CD4-positive, alpha-beta T cell (primary cell): ENCODE measurements around the gene PLEK2. TPM values are rescaled to one million over a fixed set of nuclear protein-coding genes. Genes with fewer than 3 reads are reported as not detected.
"Not testable (repeated sequence)": the region's sequence is repeated elsewhere in the genome, so short reads cannot be mapped to it uniquely, and the experiment has no call there.

Source experiments
- ATAC-seq: fragments of 200-7000 bp; cut with Tn5 transposase; one replicate; pipeline ENCODE4 v1.10.0; 2022; ENCODE audit warnings: mild to moderate bottlenecking; ENCODE audit not compliant: poor library complexity
- CTCF ChIA-PET: fragments of 350-600 bp; sonication (Branson Sonifier 250); formaldehyde crosslinking; loops from one replicate; lab custom pipeline; 2021; ENCODE audit warnings: antibody characterized with exemption, inconsistent platforms; lab: Charles Lee
- POLR2A ChIA-PET: fragments of 350-600 bp; sonication (Branson Sonifier 250); formaldehyde crosslinking; loops from one replicate; lab custom pipeline; 2021; ENCODE audit warnings: antibody characterized with exemption, inconsistent platforms; lab: Charles Lee
- DNase-seq, 14 experiments: peaks; one replicate each; pipeline ENCODE4 v3.0.0-alpha.2; 2013 to 2020; ENCODE audit warnings: mixed read lengths in 2 of 14
- H3K27ac ChIP-seq, 2 donors: one replicate each; pipeline versions ENCODE4 v1.5.1 to v1.7.0; 2013; ENCODE audit warnings: low read length in 2 of 2, low read depth in 1 of 2, mild to moderate bottlenecking in 1 of 2
- H3K27me3 ChIP-seq, 2 experiments: 1 replicate in 1 of 2; 2 replicates in 1 of 2; pipeline versions ENCODE4 v1.6.1 to v1.7.0; 2013; ENCODE audit warnings: low read length in 2 of 2, control low read depth in 1 of 2, mild to moderate bottlenecking in 1 of 2, moderate library complexity in 1 of 2; ENCODE audit not compliant: insufficient read depth in 2 of 2, control insufficient read depth in 1 of 2
- H3K36me3 ChIP-seq: one replicate; pipeline ENCODE4 v1.6.1; 2013; ENCODE audit warnings: low read length, control low read depth; ENCODE audit not compliant: insufficient read depth
- H3K4me1 ChIP-seq: one replicate; pipeline ENCODE4 v1.6.1; 2013; ENCODE audit warnings: low read length, control low read depth; ENCODE audit not compliant: insufficient read depth
- H3K4me3 ChIP-seq: one replicate; pipeline ENCODE4 v1.5.1; 2013; ENCODE audit warnings: mild to moderate bottlenecking, low read length, moderate library complexity
- H3K9me3 ChIP-seq, 2 experiments: 1 replicate in 1 of 2; 2 replicates in 1 of 2; pipeline versions ENCODE4 v1.6.1 to v1.7.0; 2013; ENCODE audit warnings: low read length in 2 of 2, mild to moderate bottlenecking in 2 of 2, control low read depth in 1 of 2, moderate library complexity in 1 of 2; ENCODE audit not compliant: control insufficient read depth in 1 of 2, insufficient read depth in 1 of 2
- H3K27ac Mint-ChIP-seq: one replicate; pipeline ENCODE4 v1.8.0; 2020; ENCODE audit warnings: mixed read lengths
- H3K27me3 Mint-ChIP-seq: one replicate; pipeline ENCODE4 v1.8.0; 2021; ENCODE audit warnings: mixed read lengths
- H3K36me3 Mint-ChIP-seq: one replicate; pipeline ENCODE4 v1.8.0; 2021; ENCODE audit warnings: low read depth, mixed read lengths
- H3K4me1 Mint-ChIP-seq: one replicate; pipeline ENCODE4 v1.8.0; 2021; ENCODE audit warnings: low read depth, mixed read lengths
- H3K4me3 Mint-ChIP-seq: one replicate; pipeline ENCODE4 v1.8.0; 2020; ENCODE audit warnings: mild to moderate bottlenecking, mixed read lengths
- H3K9me3 Mint-ChIP-seq: one replicate; pipeline ENCODE4 v1.8.0; 2020; ENCODE audit warnings: mixed read lengths
- intact Hi-C, 2 experiments: fragments of 100-400 bp; cut with DNase I in 1 of 2; cut with micrococcal nuclease in 1 of 2; formaldehyde crosslinking; loops; one replicate each; pipeline versions ENCODE4 v1.15.1 to v1.9.0; 2023 to 2025; cut with DNase I, micrococcal nuclease
- microRNA-seq: library from miRNA; unstranded; fragments of <30 nt; microRNA quantifications from one replicate; pipeline ENCODE4 v1.2.0, GENCODE V29; 2021; ENCODE audit warnings: borderline microRNAs expressed, borderline replicate concordance
- total RNA-seq, 174 experiments: library from RNA in 2 of 174; stranded (reverse) in 2 of 174; gene quantifications; one replicate each; pipeline ENCODE4 v1.2.3 and lab custom pipeline; 2021 to 2026
- TF ChIP-seq, protein P1 (sequence below): fragments of 200-600 bp; IDR thresholded peaks from one replicate; pipeline ENCODE4 v1.8.0; 2022; ENCODE audit warnings: antibody characterized with exemption, mild to moderate bottlenecking

PLEK2 gene
- total RNA-seq, 2 experiments from 2014 or later, result 1.3 to 1.4 TPM

DNA sequence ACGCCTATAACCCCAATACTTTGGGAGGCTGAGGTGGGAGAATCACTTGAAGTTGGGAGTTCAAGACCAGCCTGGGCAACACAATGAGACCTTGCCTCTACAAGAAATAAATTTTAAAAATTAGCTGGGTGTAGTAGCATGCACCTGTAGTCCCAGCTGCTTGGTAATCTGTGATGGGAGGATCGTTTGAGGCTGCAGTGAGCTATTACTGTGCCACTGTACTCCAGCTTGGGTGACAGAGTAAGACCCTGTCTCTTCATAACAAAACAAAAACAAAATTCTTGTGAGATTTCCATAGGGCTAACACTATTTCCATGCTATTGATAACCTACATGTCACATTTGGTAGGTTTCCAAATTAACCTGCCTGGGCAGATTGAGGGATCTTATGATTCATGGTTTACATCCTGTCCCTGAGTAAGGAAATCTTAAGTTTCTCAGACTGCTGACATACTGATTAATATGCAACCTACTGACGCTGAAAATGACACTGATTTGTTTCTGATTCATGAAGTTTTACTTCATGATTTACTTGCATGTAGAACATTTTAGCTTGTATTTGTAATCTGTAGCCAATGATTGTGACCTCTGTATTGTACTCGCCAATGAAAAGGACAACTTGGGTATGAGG, 68.2 kb downstream of the PLEK2 start:
- ATAC-seq (no peak), DNase-seq (no peak)
- H3K27ac ChIP-seq, result no peak overlapping the region
- TF ChIP-seq, protein P1, sequence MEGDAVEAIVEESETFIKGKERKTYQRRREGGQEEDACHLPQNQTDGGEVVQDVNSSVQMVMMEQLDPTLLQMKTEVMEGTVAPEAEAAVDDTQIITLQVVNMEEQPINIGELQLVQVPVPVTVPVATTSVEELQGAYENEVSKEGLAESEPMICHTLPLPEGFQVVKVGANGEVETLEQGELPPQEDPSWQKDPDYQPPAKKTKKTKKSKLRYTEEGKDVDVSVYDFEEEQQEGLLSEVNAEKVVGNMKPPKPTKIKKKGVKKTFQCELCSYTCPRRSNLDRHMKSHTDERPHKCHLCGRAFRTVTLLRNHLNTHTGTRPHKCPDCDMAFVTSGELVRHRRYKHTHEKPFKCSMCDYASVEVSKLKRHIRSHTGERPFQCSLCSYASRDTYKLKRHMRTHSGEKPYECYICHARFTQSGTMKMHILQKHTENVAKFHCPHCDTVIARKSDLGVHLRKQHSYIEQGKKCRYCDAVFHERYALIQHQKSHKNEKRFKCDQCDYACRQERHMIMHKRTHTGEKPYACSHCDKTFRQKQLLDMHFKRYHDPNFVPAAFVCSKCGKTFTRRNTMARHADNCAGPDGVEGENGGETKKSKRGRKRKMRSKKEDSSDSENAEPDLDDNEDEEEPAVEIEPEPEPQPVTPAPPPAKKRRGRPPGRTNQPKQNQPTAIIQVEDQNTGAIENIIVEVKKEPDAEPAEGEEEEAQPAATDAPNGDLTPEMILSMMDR, result no peak
- H3K36me3 ChIP-seq, result peaks cover 60% of the 10 kb centered on the region
- Mint-ChIP-seq H3K36me3 (peaks cover 73% of the 10 kb centered on the region), H3K4me1 (no peaks in the 10 kb centered on the region), H3K4me3 (no peak overlapping the region), H3K27ac (no peak overlapping the region), H3K9me3 (no peaks in the 10 kb centered on the region), H3K27me3 (no peaks in the 10 kb centered on the region)
- no peaks in the 10 kb centered on the region for H3K4me1 ChIP-seq
- H3K4me3 ChIP-seq, result no peak overlapping the region
- ChIA-PET POLR2A (no interaction called here), CTCF (no interaction called here)
- intact Hi-C loops, result no loop called here
- H3K27me3 ChIP-seq, result no peaks in the 10 kb centered on the region
- no peaks in the 10 kb centered on the region for H3K9me3 ChIP-seq

DNA sequence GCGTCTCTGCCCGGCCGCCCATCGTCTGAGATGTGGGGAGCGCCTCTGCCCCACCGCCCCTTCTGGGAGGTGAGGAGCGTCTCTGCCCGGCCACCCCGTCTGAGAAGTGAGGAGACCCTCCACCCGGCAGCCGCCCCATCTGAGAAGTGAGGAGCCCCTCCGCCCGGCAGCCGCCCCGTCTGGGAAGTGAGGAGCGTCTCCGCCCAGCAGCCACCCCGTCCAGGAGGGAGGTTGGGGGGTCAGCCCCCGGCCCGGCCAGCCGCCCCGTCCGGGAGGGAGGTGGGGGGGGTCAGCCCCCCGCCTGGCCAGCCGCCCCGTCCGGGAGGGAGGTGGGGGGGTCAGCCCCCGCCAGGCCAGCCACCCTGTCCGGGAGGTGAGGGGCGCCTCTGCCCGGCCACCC, 70.7 kb downstream of the PLEK2 start:
- H3K27ac Mint-ChIP-seq, H3K27me3 Mint-ChIP-seq, H3K9me3 ChIP-seq, DNase-seq, H3K27ac ChIP-seq, H3K4me1 Mint-ChIP-seq, H3K9me3 Mint-ChIP-seq, H3K4me3 Mint-ChIP-seq, intact Hi-C loops, CTCF ChIA-PET, H3K4me3 ChIP-seq, POLR2A ChIA-PET, H3K27me3 ChIP-seq, ATAC-seq, H3K4me1 ChIP-seq: not testable (repeated sequence)
- H3K36me3 ChIP-seq, result peaks cover 71% of the 10 kb centered on the region
- H3K36me3 Mint-ChIP-seq, result peaks cover 75% of the 10 kb centered on the region

Small RNA genes lying within 50 kb of the gene (microRNA-seq; reads per million reads assigned to microRNA genes)
- not detected for gene MIR5694

Other genes with a start within 250 kb of the PLEK2 start
- not detected for gene GARIN2, start 222.7 kb downstream of the PLEK2 start, total RNA-seq
- gene PALS1, start 170.7 kb downstream of the PLEK2 start, total RNA-seq, result 10 to 100 TPM; 12.1 TPM
- gene ATP6V1D, start 52.4 kb downstream of the PLEK2 start, total RNA-seq, result 10 to 100 TPM; 25.2 to 36.2 TPM
- gene EIF2S1, start 51.8 kb downstream of the PLEK2 start, total RNA-seq, result 10 to 100 TPM; 23.1 to 28.8 TPM
- gene TMEM229B, start 76.6 kb upstream of the PLEK2 start, total RNA-seq, result 1 to 10 TPM; 7.1 to 9.1 TPM
- under 1 TPM; 0.16 to 0.53 TPM for gene PLEKHH1, start 121.1 kb upstream of the PLEK2 start, total RNA-seq
- 10 to 100 TPM; 66.0 to 69.7 TPM for gene PIGH, start 188.1 kb upstream of the PLEK2 start, total RNA-seq
- gene ARG2, start 207.8 kb upstream of the PLEK2 start, total RNA-seq, result 1 to 10 TPM; 3.7 to 3.9 TPM